Mesenchymal stem cell (in vitro differentiated cells and primary cell): ENCODE measurements around the gene ACAP1.

ENCODE experiments used
- DNase-seq: peaks from one replicate; pipeline ENCODE4 v3.0.0-alpha.2; 2013
- H2AFZ ChIP-seq: one replicate; pipeline ENCODE4 v1.6.1; 2013; ENCODE audit warnings: low read depth, mild to moderate bottlenecking, control low read depth, inconsistent platforms, low read length, moderate library complexity
- H2AK5ac ChIP-seq: 2 replicates; pipeline ENCODE4 v1.6.1; 2013; ENCODE audit warnings: low read length, moderate library complexity, mild to moderate bottlenecking, inconsistent platforms; ENCODE audit not compliant: severe bottlenecking
- H2BK120ac ChIP-seq: one replicate; pipeline ENCODE4 v1.6.1; 2013; ENCODE audit warnings: low read depth, mild to moderate bottlenecking, inconsistent platforms, low read length, moderate library complexity
- H2BK12ac ChIP-seq, 2 experiments: one replicate each; pipeline ENCODE4 v1.6.1; 2013; ENCODE audit warnings: inconsistent platforms in 2 of 2, low read length in 2 of 2, mild to moderate bottlenecking in 2 of 2, moderate library complexity in 2 of 2, control low read depth in 1 of 2
- H2BK15ac ChIP-seq: one replicate; pipeline ENCODE4 v1.6.1; 2013; ENCODE audit warnings: mild to moderate bottlenecking, low read depth, inconsistent platforms; ENCODE audit not compliant: poor library complexity, severe bottlenecking
- H2BK5ac ChIP-seq: 2 replicates; pipeline ENCODE4 v1.6.1; 2013; ENCODE audit warnings: low read depth, mild to moderate bottlenecking, low read length, control low read depth, inconsistent platforms; ENCODE audit not compliant: poor library complexity, severe bottlenecking
- H3K14ac ChIP-seq, 2 experiments: one replicate each; pipeline ENCODE4 v1.6.1; 2013; ENCODE audit warnings: inconsistent platforms in 2 of 2, low read length in 2 of 2, control low read depth in 1 of 2, mild to moderate bottlenecking in 1 of 2, moderate library complexity in 1 of 2
- H3K18ac ChIP-seq, 2 experiments: one replicate each; pipeline ENCODE4 v1.6.1; 2013; ENCODE audit warnings: inconsistent platforms in 2 of 2, low read length in 2 of 2, control low read depth in 1 of 2, low read depth in 1 of 2, mild to moderate bottlenecking in 1 of 2
- H3K23ac ChIP-seq, 2 experiments: one replicate each; pipeline ENCODE4 v1.6.1; 2013; ENCODE audit warnings: inconsistent platforms in 2 of 2, low read length in 2 of 2, mild to moderate bottlenecking in 2 of 2, moderate library complexity in 2 of 2, control low read depth in 1 of 2
- H3K27ac ChIP-seq: 2 replicates; pipeline ENCODE4 v1.5.1; 2013; ENCODE audit warnings: mild to moderate bottlenecking, moderate library complexity, low read length, control low read depth, inconsistent platforms; ENCODE audit not compliant: poor library complexity, severe bottlenecking
- H3K27me3 ChIP-seq, 2 experiments: 2 replicates each; pipeline versions ENCODE4 v1.6.1 to v1.7.0; 2013; ENCODE audit warnings: low read length in 2 of 2, mild to moderate bottlenecking in 2 of 2, moderate library complexity in 2 of 2, control low read depth in 1 of 2, inconsistent platforms in 1 of 2; ENCODE audit not compliant: control insufficient read depth in 1 of 2, insufficient read depth in 1 of 2
- H3K36me3 ChIP-seq, 2 experiments: 2 replicates each; pipeline versions ENCODE4 v1.6.1 to v1.7.0; 2013; ENCODE audit warnings: low read length in 2 of 2, control low read depth in 1 of 2, inconsistent platforms in 1 of 2, low read depth in 1 of 2, mild to moderate bottlenecking in 1 of 2; ENCODE audit not compliant: insufficient read depth in 2 of 2, control insufficient read depth in 1 of 2
- H3K4ac ChIP-seq, 2 experiments: one replicate each; pipeline ENCODE4 v1.6.1; 2013; ENCODE audit warnings: inconsistent platforms in 2 of 2, low read length in 2 of 2, mild to moderate bottlenecking in 2 of 2, moderate library complexity in 2 of 2, control low read depth in 1 of 2, low read depth in 1 of 2
- H3K4me1 ChIP-seq: 2 replicates; pipeline ENCODE4 v1.6.1; 2013; ENCODE audit warnings: low read depth, low read length, control low read depth; ENCODE audit not compliant: control insufficient read depth, insufficient read depth
- H3K4me2 ChIP-seq: 2 replicates; pipeline ENCODE4 v1.6.1; 2013; ENCODE audit warnings: low read length, mild to moderate bottlenecking, inconsistent platforms; ENCODE audit not compliant: poor library complexity, severe bottlenecking
- H3K4me3 ChIP-seq, 2 experiments: 2 replicates each; pipeline versions ENCODE4 v1.5.1 to v1.7.0; 2013; ENCODE audit warnings: low read length in 2 of 2, mild to moderate bottlenecking in 2 of 2, control low read depth in 1 of 2, low read depth in 1 of 2; ENCODE audit not compliant: insufficient read depth in 1 of 2
- H3K79me1 ChIP-seq: replicated peaks from 2 replicates; pipeline ENCODE4 v1.6.1; 2013; ENCODE audit warnings: mild to moderate bottlenecking, control low read depth, low read length, inconsistent platforms; ENCODE audit not compliant: poor library complexity, severe bottlenecking
- H3K9ac ChIP-seq: 2 replicates; pipeline ENCODE4 v1.7.0; 2013; ENCODE audit warnings: mild to moderate bottlenecking, low read length, moderate library complexity
- H3K9me3 ChIP-seq: 2 replicates; pipeline ENCODE4 v1.7.0; 2013; ENCODE audit warnings: mild to moderate bottlenecking, low read length; ENCODE audit not compliant: control insufficient read depth
- H4K8ac ChIP-seq: one replicate; pipeline ENCODE4 v1.6.1; 2013; ENCODE audit warnings: inconsistent platforms, mild to moderate bottlenecking, low read length, moderate library complexity
- H4K91ac ChIP-seq: one replicate; pipeline ENCODE4 v1.6.1; 2013; ENCODE audit warnings: mild to moderate bottlenecking, low read length, inconsistent platforms
- WGBS: methylation state at CpG from one replicate; pipeline ENCODE4 v1.1.7; 2013; ENCODE audit warnings: mixed read lengths; 5-methylcytosine and 5-hydroxymethylcytosine counted together

ACAP1 gene

GRCh38 chr17:7340179-7340578 is 3.9 kb downstream of the ACAP1 start:
- Histone ChIP-seq H3K9me3 (no peaks in the 10 kb centered on the region), H3K4me2 (no peak overlapping the region), H4K8ac (no peak overlapping the region), H3K4ac (no peak overlapping the region), H2BK120ac (no peak overlapping the region), H3K4me1 (peaks cover 2% of the 10 kb centered on the region), H3K27me3 (peaks cover 29 to 70% of the 10 kb centered on the region in 2 experiments), H3K36me3 (no peaks in the 10 kb centered on the region), H3K27ac (no peak overlapping the region), H3K18ac (no peak overlapping the region), H2AK5ac (no peak overlapping the region), H2BK5ac (no peak overlapping the region), H3K79me1 (no peaks in the 10 kb centered on the region), H2BK15ac (no peak overlapping the region), H2AFZ (no peak overlapping the region), H3K23ac (no peak overlapping the region), H3K4me3 (no peak overlapping the region), H3K9ac (no peak overlapping the region), H2BK12ac (no peak overlapping the region), H4K91ac (no peak overlapping the region), H3K14ac (no peak overlapping the region)
- WGBS: 100% methylated on average over 1 of the region's 2 CpGs
- peak; percentile 63 for DNase-seq

GRCh38 chr17:7341842-7342241 is 5.5 kb downstream of the ACAP1 start:
- peak overlapping the region in 1 of 2 experiments; percentile 36 for H3K14ac ChIP-seq
- no peak overlapping the region for H3K4ac ChIP-seq
- peak overlapping the region in 1 of 2 experiments; percentile 42 for H3K23ac ChIP-seq
- peak overlapping the region; percentile 2 for H4K91ac ChIP-seq
- H3K36me3 ChIP-seq: no peaks in the 10 kb centered on the region
- no peak for DNase-seq
- H3K4me1 ChIP-seq: peaks cover 2% of the 10 kb centered on the region
- no peak overlapping the region for H3K4me2 ChIP-seq
- H3K9me3 ChIP-seq: no peaks in the 10 kb centered on the region
- 93% methylated on average over 13 of the region's 13 CpGs for WGBS
- no peak overlapping the region for H3K18ac ChIP-seq
- no peak overlapping the region for H3K9ac ChIP-seq
- H2BK120ac ChIP-seq: no peak overlapping the region
- H2AFZ ChIP-seq: no peak overlapping the region
- H2BK15ac ChIP-seq: no peak overlapping the region
- H2AK5ac ChIP-seq: no peak overlapping the region
- no peaks in the 10 kb centered on the region for H3K79me1 ChIP-seq
- H2BK12ac ChIP-seq: no peak overlapping the region
- no peak overlapping the region for H3K4me3 ChIP-seq
- no peak overlapping the region for H3K27ac ChIP-seq
- no peak overlapping the region for H2BK5ac ChIP-seq
- peaks cover 27 to 57% of the 10 kb centered on the region in 2 experiments for H3K27me3 ChIP-seq
- no peak overlapping the region for H4K8ac ChIP-seq

GRCh38 chr17:7343250-7343649 is 6.9 kb downstream of the ACAP1 start:
- 80% methylated on average over 15 of the region's 15 CpGs for WGBS
- no peak overlapping the region for H4K8ac ChIP-seq
- H3K4me2 ChIP-seq: no peak overlapping the region
- no peak overlapping the region for H2BK12ac ChIP-seq
- H3K27ac ChIP-seq: no peak overlapping the region
- H3K18ac ChIP-seq: no peak overlapping the region
- no peaks in the 10 kb centered on the region for H3K9me3 ChIP-seq
- no peak overlapping the region for H2BK5ac ChIP-seq
- H2BK120ac ChIP-seq: no peak overlapping the region
- no peak overlapping the region for H3K23ac ChIP-seq
- no peak overlapping the region for H3K4ac ChIP-seq
- H2BK15ac ChIP-seq: no peak overlapping the region
- no peaks in the 10 kb centered on the region for H3K79me1 ChIP-seq
- H3K4me3 ChIP-seq: no peak overlapping the region
- H3K4me1 ChIP-seq: peaks cover 2% of the 10 kb centered on the region
- no peak overlapping the region for H2AFZ ChIP-seq
- H3K27me3 ChIP-seq: peaks cover 27 to 50% of the 10 kb centered on the region in 2 experiments
- no peak for DNase-seq
- H4K91ac ChIP-seq: no peak overlapping the region
- H2AK5ac ChIP-seq: no peak overlapping the region
- H3K14ac ChIP-seq: no peak overlapping the region
- H3K36me3 ChIP-seq: no peaks in the 10 kb centered on the region
- H3K9ac ChIP-seq: no peak overlapping the region

- peak overlapping the region; percentile 1 for H4K91ac ChIP-seq
- H3K14ac ChIP-seq: no peak overlapping the region
- no peak overlapping the region for H3K4ac ChIP-seq
- 89% methylated on average over 18 of the region's 18 CpGs for WGBS
- no peak overlapping the region for H3K4me3 ChIP-seq
- no peak overlapping the region for H3K9ac ChIP-seq
- H2AK5ac ChIP-seq: no peak overlapping the region
- H4K8ac ChIP-seq: no peak overlapping the region
- H2BK15ac ChIP-seq: no peak overlapping the region
- H3K79me1 ChIP-seq: peaks cover 5% of the 10 kb centered on the region
- H2BK5ac ChIP-seq: no peak overlapping the region
- H3K4me1 ChIP-seq: peaks cover 11% of the 10 kb centered on the region
- H2AFZ ChIP-seq: no peak overlapping the region
- no peak overlapping the region for H2BK12ac ChIP-seq
- no peak overlapping the region for H3K27ac ChIP-seq
- no peak overlapping the region for H3K18ac ChIP-seq
- no peaks in the 10 kb centered on the region for H3K36me3 ChIP-seq
- no peak overlapping the region for H2BK120ac ChIP-seq
- H3K23ac ChIP-seq: no peak overlapping the region
- peaks cover 21 to 32% of the 10 kb centered on the region in 2 experiments for H3K27me3 ChIP-seq
- H3K4me2 ChIP-seq: no peak overlapping the region
- no peaks in the 10 kb centered on the region for H3K9me3 ChIP-seq
- no peak for DNase-seq
These were observed 10.7 kb downstream of the ACAP1 start for GRCh38 chr17:7346761-7347614.
